Measurements from ENCODE around the gene MSH3.
"Not testable (repeated sequence)": the region's sequence is repeated elsewhere in the genome, so short reads cannot be mapped to it uniquely, and the experiment has no call there.

The MSH3 gene

DNA sequence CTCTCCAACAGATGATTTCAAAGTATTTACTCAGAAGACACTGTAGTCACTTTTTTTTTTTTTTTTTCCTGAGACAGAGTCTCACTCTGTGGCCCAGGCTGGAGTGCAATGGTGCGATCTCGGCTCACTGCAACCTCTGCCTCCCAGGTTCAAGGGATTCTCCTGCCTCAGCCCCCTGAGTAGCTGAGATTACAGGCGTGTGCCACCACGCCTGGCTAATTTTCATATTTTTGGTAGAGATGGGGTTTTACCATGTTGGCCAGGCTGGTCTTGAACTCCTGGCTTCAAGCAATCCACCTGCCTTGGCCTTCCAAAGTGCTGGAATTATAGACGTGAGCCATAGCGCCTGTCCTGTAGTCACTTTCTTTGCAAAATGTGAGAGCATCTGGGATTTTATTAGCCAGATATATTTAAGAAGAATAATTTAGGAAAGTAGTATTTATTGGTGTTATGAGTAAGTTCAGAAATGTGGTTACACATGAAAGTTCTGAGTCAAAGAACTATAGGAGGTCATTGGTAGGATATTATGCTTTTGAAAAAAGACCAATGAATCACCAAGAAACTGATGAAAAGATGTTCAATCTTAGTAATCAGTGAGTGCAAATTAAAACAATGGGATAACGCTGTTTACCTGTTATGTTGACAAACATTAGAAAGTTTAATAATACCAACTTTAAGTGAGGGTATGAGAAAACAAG lies 135.0 kb downstream of the MSH3 start:
- DNase-seq (ENCODE audit: low read depth in 1 of 2, low spot score in 1 of 2) = not testable (repeated sequence)

GRCh38 chr5:80790698-80791097 lies 136.2 kb downstream of the MSH3 start:
- DNase-seq (ENCODE audit: low read depth in 1 of 2, low spot score in 1 of 2) = no peak

DNA sequence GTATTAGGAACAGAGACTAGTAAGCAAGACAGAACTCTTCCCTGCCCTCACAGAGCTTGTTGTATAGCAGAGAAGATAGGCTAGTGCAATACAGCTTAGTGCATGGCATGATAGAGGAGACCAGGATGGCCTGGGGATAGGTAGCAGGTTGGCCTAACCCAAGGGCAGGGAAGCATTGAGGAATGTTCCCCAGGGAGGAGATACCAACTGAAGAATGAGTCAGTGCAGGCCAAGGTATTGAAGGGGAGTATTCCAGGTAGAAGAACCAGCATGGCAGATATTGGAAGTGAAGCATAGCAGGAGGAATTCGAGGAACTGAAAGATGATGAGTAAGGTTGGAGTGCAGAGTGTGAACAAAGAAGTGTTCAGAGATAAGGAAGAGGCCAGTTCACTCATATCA lies 138.9 kb downstream of the MSH3 start:
- DNase-seq (ENCODE audit: low read depth in 1 of 2, low spot score in 1 of 2) = no peak

GRCh38 chr5:80796846-80797245 lies 142.4 kb downstream of the MSH3 start:
- DNase-seq (ENCODE audit: low read depth in 1 of 2, low spot score in 1 of 2) = no peak

- no peak for DNase-seq (ENCODE audit: low read depth in 1 of 2, low spot score in 1 of 2)
Measured at GRCh38 chr5:80797428-80798024, 143.1 kb downstream of the MSH3 start.

DNA sequence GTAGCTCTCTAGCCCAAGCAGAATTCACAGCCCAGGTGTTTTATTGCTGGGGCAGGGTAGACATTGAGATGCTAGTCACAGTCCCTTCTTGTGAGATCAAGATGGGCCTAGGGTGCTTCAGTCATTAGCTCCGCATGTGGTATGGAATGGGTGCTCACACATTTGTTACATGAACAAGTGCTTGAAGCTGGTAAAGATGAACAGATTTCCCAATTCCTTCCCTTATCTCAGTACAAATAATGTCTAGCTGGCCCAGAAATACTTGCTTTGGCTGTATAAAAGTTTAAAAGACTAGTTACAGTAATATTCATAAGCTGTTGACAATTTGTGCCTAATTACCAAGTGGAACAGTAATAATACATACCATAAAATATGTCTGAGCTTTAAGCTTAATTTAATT lies 143.7 kb downstream of the MSH3 start:
- no peak for DNase-seq (ENCODE audit: low read depth in 1 of 2, low spot score in 1 of 2)

- no peak for DNase-seq (ENCODE audit: low read depth in 1 of 2, low spot score in 1 of 2)
Measured at GRCh38 chr5:80798633-80799032, 144.2 kb downstream of the MSH3 start.

DNA sequence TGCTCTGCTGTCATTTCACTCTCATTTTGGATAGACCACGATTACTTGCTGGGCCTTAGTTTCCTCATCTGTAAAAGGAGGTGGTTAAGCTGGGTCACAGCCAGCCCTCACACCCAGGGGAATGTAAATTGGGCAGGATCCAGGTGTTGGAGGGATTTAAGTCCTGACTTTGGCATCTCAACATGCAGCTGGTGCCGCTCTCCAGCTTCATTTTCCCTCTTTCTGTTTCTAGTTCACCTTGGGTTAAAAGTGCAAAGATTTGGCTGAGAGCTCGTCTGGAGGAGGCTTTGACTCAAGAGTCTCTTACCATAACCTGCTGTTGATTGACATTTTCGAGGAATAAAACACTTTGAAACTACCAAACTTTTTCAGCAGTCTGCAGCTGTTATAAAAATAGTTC lies 144.6 kb downstream of the MSH3 start:
- DNase-seq (ENCODE audit: low read depth in 1 of 2, low spot score in 1 of 2) = no peak

GRCh38 chr5:80799573-80799972 lies 145.1 kb downstream of the MSH3 start:
- DNase-seq (ENCODE audit: low read depth in 1 of 2, low spot score in 1 of 2) = no peak

DNA sequence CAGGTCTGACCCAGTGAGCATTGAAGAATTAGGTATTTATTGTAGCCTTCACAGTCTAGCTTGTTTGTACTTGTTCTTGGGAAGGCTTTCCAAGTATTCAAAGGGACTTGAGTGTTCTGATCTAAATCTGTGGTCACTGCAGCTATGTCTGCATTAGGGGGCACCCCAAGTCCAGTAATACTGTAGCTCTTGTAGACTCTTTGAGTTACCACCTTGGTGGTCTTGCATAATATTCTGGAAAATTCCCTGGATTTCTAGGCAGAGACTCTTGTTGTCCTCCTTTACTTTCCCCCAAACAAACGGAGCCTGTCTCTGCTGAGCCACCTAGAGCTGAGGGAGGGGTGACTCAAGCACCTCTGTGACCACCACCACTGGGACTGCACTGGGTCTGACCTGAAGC lies 149.9 kb downstream of the MSH3 start:
- DNase-seq (ENCODE audit: low read depth in 1 of 2, low spot score in 1 of 2) = no peak

DNA sequence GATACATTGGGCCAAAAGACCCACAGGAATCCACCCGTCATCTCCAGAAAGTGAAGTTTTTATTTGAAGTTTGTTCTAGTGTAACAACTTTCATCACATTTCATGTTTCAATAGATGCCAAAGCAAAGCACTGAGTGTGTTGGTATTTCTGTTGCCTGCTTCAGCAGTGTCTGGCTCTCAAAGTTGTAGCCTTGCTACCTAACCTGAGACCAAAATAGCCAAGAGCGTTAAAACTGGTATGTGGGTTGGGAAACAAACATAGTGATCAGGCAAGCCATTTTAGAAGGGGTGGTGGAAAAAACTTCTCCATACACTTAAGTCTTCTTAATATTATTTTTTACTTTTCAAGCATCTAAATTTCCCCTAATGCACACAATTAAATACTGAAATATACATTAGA lies 150.6 kb downstream of the MSH3 start:
- DNase-seq (ENCODE audit: low read depth in 1 of 2, low spot score in 1 of 2) = no peak

GRCh38 chr5:80806929-80807328 lies 152.5 kb downstream of the MSH3 start:
- no peak for DNase-seq (ENCODE audit: low read depth in 1 of 2, low spot score in 1 of 2)

GRCh38 chr5:80809451-80809850 lies 155.0 kb downstream of the MSH3 start:
- DNase-seq (ENCODE audit: low read depth in 1 of 2, low spot score in 1 of 2) = no peak

GRCh38 chr5:80810425-80810824 lies 156.0 kb downstream of the MSH3 start:
- DNase-seq (ENCODE audit: low read depth in 1 of 2, low spot score in 1 of 2) = no peak

GRCh38 chr5:80816590-80816989 lies 162.1 kb downstream of the MSH3 start:
- no peak for DNase-seq (ENCODE audit: low read depth in 1 of 2, low spot score in 1 of 2)

DNA sequence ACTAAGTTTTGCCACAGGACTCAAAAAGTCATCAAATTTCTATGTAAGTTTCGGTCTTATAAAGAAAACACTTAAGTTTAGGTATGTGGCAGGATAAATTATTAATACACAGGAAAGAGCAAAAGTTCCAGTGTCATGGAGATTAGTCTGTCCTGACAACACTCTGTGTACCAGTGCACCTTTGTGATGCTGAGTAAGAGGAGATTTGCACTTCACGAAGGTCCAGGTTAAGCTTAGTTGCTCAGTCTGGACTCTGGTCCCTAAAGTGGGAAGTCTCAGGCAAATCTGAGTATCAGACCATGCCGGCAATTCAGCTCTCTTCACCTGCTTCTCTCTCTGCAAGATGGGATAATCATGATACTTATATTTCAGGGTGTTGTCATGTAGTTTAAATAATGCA lies 166.2 kb downstream of the MSH3 start:
- DNase-seq (ENCODE audit: low read depth in 1 of 2, low spot score in 1 of 2) = no peak

- no peak for DNase-seq (ENCODE audit: low read depth in 1 of 2, low spot score in 1 of 2)
Measured at GRCh38 chr5:80822640-80823039, 168.2 kb downstream of the MSH3 start.

DNA sequence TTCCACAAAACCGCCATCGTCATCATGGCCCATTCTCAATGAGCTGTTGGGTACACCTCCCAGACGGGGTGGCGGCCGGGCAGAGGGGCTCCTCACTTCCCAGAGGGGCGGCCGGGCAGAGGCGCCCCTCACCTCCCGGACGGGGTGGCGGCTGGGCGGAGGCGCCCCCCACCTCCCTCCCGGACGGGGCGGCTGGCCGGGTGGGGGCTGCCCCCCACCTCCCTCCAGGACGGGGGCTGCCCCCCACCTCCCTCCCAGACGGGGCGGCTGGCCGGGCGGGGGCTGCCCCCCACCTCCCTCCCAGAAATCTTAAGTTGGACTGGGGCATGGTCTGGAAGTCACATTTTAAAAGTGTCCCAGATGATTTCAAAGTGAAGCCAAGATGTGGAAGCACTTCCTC lies 169.7 kb downstream of the MSH3 start:
- not testable (repeated sequence) for DNase-seq (ENCODE audit: low read depth in 1 of 2, low spot score in 1 of 2)

DNA sequence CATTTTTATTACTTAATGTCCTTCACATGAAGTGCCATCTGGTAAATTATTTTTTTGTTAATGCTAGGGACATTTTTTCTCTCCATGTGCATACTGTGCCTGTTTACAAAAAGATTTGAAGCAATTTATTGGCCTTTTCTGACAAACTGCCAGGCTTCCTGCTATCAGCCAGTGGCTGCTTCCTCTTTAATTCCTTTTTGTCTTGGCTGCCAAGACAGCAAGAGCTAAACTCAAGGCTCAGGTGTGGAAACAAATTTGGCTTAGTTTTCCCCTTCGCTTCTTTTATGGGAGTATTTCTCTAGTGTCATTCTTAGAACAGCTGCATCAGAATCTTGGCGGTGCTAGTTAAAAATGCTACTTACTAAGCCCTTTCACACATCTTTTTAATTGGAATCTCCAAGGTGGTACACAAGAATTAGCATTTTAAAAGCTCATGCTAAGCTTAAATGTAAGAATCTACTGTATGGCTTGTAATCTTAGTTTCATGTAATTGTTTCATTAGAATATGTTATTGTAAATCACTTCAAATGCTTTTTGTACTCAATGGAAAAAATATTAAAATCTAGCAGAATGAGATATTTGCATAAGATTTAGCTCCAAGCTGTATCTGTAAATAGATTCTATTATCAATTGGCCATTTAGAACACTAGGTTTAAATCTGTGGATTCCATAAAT lies 171.5 kb downstream of the MSH3 start:
- DNase-seq (ENCODE audit: low read depth in 1 of 2, low spot score in 1 of 2) = no peak

- no peak for DNase-seq (ENCODE audit: low read depth in 1 of 2, low spot score in 1 of 2)
Measured at GRCh38 chr5:80834710-80835109, 180.3 kb downstream of the MSH3 start.

GRCh38 chr5:80835128-80835527 lies 180.7 kb downstream of the MSH3 start:
- DNase-seq (ENCODE audit: low read depth in 1 of 2, low spot score in 1 of 2) = no peak

DNA sequence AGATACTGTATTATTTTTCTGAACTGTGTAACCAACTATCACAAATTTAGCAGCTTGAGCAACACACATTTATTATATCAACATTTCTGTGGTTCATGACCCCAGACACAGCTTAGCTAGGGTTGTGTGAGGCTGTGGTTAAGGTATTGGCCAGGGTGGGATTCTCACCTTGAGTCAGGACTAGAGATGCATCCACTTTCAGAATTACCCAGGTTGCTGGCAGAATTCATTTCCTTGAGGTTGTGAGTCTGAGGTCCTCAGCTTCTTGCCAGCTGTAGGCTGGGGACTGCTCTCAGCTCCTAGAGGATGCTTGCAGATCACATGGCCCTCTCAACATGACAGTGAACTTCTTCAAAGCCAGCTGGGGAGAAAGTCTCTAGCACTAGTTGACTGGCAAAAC lies 183.2 kb downstream of the MSH3 start:
- DNase-seq (ENCODE audit: low read depth in 1 of 2, low spot score in 1 of 2) = no peak
